GM10847 (cell line): ENCODE results near the gene APOO.

Source experiments
- POLR2A ChIP-seq: IDR thresholded peaks from 2 replicates; pipeline ENCODE4 v1.6.1; 2011; ENCODE audit not compliant: insufficient read length; ENCODE audit errors: extremely low read depth

Gene APOO

GRCh38 chrX:23813808-23814207, 93.9 kb downstream of the APOO start:
- TF ChIP-seq POLR2A = no peak

- TF ChIP-seq POLR2A = no peak
Measured at GRCh38 chrX:23811656-23812055, 96.1 kb downstream of the APOO start.

GRCh38 chrX:23811108-23811651, 96.6 kb downstream of the APOO start:
- no peak for TF ChIP-seq POLR2A

GRCh38 chrX:23810279-23810678, 97.5 kb downstream of the APOO start:
- TF ChIP-seq POLR2A = no peak

GRCh38 chrX:23805389-23805788, 102.3 kb downstream of the APOO start:
- no peak for TF ChIP-seq POLR2A

GRCh38 chrX:23804578-23804977, 103.2 kb downstream of the APOO start:
- TF ChIP-seq POLR2A = no peak

GRCh38 chrX:23803931-23804381, 103.8 kb downstream of the APOO start:
- TF ChIP-seq POLR2A = no peak

- TF ChIP-seq POLR2A = no peak
Measured at GRCh38 chrX:23802431-23802830, 105.3 kb downstream of the APOO start.

GRCh38 chrX:23799469-23800065, 108.2 kb downstream of the APOO start:
- no peak for TF ChIP-seq POLR2A

GRCh38 chrX:23797371-23798128, 110.2 kb downstream of the APOO start:
- no peak for TF ChIP-seq POLR2A

- no peak for TF ChIP-seq POLR2A
Measured at GRCh38 chrX:23795221-23795620, 112.5 kb downstream of the APOO start.

- TF ChIP-seq POLR2A = no peak
Measured at GRCh38 chrX:23792861-23793553, 114.7 kb downstream of the APOO start.

GRCh38 chrX:23790155-23790497, 117.6 kb downstream of the APOO start:
- no peak for TF ChIP-seq POLR2A

GRCh38 chrX:23789386-23790154, 118.2 kb downstream of the APOO start:
- TF ChIP-seq POLR2A = no peak

GRCh38 chrX:23788946-23789345, 118.8 kb downstream of the APOO start:
- no peak for TF ChIP-seq POLR2A
